Cortex of kidney (tissue), 1 donor: ENCODE measurements around the gene RAI1.

ENCODE experiments used
- DNase-seq: peaks from one replicate; lab custom pipeline; 2025; lab: John Stamatoyannopoulos, UW

The RAI1 gene

DNA sequence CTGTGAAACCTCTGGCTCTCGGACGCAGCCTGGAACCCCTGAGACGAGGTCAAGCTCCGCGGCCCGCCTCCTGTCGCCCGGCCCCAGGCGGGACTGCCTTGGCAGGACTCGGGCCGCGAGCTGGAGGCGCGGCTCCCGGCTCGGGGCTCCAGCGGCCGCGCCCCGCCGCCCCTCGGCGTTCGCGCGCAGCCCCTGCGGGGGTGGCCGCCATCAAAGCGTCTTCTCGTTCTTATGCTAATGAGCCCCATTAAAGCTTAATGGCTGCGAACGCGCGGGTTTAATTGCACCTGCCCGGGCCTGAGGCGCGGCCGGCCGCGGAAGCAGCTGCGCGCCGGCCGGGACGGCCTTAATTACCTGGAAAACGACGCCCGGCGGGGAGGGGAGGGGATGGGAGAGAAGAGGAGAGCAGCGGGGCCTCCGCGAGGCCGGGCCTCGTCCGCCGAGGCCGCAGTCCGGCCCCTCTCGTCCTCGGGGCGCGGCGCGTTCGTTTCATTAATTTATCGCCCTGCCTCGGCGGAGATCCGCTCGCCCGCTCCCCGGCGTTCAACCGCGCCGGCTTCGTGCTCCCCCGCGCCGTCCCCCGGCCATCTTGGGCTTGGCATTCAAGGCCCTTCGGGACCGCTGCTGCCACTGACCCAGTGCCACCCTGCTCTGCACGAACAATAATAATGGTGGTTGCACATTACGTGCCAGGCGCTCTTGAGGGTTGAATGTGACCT is 19.2 kb downstream of the RAI1 start:
- no peak for DNase-seq

DNA sequence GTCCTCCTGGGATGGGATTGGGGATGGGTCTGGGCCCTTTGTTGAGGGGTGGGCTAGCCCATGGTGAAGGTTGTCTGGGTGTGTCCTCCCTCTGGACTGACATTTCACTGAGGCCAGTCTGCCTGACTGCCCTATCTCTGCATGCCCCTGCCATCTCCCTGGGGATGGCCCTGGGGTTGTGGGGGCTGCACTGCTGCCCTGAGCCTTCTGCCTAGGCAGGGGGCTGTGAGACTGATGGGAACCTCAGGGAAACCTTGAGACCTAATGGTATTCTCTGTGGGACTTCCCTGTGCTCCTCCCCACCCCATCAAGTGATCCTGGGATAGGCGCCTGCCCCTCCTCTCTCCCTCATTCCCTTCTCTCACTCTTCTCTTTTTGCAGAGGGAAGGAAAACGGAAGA is 19.9 kb downstream of the RAI1 start:
- DNase-seq, result no peak

DNA sequence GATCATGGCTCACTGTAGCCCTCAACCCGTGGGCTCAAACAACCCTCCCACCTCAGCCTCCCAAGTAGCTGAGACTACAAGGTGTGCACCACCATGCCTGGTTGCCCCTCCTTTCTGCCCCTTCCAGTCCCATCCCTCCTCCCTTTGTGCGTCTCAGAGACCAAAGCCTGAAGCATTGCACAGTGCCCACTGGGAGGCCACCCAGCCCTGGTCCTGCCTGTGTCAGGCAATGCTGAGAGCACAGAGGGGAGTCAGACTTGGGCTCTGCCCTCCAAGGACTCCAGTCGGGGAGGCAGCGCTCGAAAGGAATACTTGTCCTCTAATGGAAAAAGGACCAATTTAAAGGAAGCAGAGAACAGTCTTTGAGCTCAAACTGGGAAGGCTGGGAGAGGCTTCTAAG is 20.4 kb downstream of the RAI1 start:
- no peak for DNase-seq

DNA sequence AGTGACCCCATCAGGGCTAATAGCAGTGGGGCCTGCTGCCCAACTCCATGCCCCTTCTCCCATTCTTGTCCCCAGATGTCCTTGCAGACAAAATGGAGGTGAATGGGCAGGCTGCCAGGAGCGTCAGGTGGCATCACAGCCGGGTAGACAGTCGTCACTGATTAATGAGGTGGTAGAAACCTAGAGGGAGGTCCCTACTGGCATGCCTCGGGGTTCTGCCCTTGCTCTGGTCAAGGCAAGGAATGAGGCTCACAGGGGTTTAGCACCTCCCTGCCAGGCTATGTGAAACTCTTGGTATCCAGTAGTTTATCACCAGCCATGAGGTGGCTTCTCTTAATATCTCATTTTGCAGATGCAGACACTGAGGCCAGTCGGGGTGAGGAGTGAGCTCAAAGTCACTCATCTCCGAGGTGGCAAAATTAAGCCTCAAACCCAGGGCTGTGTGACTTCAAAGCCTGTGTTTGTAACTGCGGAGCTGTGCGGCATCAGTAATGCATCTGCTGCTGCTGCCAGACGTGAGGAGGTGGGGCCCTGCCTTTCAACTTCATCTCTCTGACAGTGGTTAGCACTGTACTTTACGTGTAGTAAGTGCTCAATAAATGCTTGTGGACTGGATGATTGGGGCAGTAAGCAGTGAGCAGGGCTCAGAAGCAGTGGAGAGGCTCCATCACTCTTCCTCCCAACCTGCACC is 21.3 kb downstream of the RAI1 start:
- DNase-seq, result no peak

DNA sequence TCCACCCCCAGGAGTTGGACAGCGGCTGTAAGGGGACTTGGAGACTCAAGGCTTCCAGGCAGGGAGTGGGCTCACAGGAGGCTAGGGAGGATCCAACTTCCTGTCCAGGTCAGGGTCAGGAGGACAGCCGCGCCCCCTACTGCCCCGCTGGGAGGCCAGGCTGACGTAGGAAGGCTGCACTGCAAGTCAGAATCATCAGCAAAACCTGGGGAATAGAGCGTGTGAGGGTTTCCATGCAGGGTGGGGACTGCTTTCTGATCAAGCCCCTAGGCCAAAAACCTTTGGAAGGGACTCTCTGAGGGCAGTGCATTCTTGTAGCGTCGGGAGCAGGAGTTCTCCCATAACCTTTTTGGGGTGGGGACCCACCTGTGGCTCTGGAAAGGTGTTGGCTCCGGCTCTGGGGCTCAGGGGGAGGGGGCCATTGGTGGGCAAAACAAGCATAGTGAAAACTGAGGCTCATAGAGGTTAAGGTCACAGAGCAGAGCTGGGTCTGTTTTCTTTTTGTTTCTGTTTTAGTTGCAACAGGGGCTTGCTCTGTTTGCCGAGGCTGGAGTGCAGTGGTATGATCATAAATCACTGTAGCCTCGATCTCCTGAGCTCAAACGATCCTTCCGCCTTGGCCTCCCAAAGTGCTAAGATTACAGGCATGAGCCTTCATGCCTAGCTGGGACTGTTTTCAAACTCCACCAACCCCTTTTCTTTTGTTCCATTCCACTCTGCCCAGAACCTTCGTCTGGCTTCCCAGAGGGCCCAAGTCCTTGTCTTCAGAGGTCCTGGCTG is 22.1 kb downstream of the RAI1 start:
- DNase-seq, result no peak

DNA sequence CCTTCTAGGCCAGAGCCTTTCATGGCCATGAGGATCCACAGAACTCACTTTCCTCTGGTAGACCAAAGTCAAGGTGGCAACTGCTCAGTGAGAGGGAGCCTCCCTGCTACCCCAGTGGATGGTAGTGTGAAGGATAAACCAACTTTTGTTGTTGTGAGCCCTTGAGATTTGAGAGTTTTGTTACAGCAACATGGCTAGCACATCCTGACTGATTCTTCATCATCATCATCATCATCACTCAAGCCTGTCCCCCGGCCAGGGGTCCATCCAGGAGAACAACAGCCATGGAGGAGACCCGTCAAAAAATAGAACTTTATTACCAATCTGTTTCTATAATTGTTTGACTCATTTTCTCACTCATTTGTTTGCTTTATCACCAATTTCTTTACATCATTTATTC is 23.7 kb downstream of the RAI1 start:
- no peak for DNase-seq

DNA sequence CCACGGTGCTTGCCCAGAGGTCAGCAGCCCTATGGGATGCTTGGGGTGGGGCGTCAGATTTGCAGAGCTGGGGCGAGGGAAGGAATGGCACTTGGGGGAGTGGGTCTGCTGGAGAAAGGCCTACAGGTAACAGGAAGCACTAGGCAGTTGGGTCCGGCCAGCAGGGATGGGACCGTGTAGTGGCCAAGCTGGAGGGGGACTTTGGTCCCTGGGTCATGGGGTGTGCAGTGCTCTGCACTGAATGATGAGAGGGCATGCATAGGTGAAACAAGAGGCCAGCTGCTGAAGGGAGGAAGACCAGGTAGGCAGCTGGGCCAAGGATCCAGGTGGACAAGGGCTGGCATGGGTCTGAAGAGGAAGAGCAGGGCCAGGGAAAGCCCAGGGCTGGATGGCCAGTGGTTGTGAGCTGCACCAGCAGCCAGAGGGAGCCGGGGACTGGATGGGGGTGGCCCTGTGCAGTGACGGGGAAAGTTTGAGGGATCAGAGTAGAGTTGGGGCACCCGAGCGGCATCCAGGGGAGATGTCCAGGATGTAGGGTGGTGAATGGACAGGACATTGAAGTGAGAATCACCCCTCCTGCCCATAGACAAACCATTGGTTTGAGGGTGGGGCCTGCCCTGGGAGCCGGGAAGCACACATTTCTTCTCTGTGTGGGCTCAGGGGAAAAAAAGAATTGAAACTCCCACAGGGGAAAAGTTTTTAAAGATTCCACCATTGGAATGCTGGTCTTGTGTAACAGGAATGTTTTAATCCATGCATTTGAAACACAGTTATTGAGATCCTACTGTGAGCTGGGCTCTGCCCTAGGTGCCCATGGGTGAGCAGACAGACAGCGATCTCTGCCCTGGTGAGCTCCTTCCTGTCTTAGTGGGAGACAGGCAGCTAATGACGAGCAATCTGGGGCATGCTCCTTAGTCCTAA is 25.1 kb downstream of the RAI1 start:
- DNase-seq, result no peak

DNA sequence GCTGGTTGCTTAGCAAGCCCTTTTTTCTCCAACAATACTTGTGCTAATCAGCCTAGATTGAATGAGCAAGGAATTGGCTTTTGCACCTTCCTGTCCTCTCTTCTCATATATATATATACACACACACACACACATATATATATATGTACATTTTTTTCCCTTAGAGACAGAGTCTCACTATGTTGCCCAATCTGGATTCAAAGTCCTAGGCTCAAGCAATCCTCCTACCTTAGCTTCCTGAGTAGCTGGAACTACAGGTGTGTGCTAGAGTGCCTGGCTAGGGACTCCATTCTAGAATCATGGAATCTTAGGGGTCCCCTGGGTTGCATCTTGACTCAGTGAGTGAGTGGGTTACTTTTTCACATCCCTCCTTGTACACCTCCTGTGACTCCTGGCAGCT is 27.0 kb downstream of the RAI1 start:
- DNase-seq, result no peak

DNA sequence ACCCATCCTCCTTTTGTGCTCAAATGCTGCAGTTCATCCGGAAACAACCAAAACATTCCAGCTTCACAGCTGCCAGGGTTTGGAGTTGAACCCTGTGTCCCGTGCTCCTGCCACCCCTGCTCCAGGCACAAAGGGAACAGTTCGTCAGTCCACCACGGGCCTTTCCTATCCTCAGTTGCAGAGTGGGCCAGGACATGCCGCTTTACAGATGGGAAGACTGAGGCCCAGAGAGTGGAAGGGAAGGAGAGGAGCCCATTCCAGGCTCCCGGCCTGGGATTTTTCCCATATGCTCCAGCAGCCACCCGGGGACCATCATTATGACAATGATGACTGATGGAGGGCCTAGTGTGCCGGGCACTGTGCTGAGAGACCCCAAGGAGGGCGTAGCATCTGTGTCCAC is 27.6 kb downstream of the RAI1 start:
- DNase-seq, result no peak

DNA sequence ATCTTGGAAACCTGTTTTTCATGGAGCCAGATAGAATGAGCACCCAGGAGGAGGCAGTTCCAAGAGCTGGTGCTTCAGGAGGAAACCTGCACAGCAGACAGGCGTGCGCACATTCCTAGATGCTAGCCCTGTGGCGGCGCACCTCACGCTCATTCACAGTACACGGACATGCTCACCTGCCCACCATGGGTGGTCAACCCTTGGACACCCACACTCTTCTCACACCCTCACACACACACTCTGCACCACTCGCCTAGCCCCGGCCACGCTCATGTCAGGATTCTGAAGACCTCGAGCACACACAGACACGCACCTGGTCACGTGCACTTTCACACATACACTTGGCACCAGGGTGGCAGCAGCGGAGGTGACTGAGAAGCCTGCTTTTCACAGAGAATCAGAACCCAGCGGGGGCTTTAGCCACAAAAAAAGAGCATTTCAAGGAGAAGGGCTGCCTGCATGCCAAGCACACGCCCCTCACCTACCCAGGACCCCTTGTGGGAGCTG is 28.6 kb downstream of the RAI1 start:
- no peak for DNase-seq

DNA sequence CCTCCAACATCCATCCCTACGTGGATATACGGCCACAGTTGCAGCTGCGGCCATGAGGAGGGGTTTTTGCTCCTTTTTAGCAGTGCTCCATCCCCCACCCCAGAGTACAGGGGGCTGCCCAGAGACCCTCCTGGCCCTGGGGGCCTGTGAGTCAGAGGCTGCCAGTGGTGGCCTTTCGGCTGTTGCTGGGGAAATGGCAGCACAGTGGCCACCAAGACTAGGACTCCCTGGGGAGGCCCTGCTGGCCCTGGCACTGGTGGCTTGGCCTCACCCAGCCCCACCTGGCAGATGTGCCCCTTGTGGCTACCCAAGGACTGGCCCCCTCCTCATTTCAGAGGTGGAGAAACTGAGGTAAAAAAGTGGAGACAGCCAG is 29.1 kb downstream of the RAI1 start:
- DNase-seq, result no peak

DNA sequence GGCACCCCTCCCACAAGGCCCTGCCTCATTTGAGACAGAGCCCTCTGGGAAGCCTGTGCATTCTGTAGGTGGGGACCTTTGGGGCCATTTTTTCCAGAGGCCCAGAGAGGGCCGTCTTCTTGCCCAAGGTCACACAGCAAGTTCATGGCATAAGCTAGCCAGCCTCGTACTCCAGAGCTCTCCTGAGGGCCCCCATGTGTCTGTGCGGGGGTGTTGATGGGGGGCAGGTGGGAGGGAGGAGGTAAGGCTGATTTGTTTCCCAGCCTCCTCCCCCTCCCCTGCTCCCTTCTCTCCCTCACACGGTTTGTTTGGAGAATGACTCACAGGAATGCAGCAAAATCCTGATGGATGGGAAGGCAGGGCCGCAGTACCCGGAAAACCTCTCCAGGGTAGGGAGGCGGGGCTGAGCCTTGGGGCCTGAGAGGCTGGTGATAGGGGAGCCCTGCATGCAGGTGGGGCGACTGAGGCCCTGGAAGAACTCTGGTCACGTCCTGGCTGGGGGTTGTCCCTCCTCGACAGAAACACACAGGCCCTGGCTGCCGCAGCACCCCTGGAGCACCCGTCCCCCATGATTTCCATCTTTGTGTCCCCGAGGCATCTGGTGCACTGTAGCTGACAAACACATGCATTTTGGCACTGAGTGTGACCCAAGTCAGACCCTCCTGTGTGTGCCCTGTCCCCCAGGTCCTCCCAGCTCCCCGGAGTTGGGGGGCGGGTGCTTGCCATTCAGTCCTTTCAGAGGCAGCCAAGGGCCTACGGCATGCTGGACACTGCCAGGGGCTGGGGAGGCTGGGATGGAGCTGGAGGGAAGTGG is 29.7 kb downstream of the RAI1 start:
- no peak for DNase-seq

DNA sequence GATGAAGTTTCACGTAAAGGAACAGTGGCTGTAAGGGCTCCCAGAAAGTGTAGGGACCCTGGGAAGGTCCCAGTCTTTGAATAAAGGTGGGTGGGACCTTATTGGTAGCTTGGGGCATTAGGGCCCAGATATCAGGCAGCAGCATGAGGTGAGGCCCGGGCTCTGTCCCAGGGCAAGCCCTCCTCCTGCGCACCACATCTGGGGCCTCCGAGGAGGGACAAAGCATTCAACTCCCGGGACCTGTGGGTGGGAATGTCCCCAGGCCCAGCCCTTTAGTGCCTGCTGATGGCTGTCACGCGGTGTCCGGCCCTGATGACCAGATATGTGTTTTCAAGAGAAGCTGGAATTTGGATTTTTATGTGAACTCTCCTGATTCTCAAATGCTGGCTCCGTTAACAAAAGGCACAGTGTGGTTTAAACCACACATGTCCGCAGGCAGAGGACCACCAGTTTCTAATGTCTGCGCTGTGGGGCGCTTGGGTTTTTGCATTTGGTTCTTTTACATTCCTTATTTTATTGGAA is 30.4 kb downstream of the RAI1 start:
- no peak for DNase-seq

DNA sequence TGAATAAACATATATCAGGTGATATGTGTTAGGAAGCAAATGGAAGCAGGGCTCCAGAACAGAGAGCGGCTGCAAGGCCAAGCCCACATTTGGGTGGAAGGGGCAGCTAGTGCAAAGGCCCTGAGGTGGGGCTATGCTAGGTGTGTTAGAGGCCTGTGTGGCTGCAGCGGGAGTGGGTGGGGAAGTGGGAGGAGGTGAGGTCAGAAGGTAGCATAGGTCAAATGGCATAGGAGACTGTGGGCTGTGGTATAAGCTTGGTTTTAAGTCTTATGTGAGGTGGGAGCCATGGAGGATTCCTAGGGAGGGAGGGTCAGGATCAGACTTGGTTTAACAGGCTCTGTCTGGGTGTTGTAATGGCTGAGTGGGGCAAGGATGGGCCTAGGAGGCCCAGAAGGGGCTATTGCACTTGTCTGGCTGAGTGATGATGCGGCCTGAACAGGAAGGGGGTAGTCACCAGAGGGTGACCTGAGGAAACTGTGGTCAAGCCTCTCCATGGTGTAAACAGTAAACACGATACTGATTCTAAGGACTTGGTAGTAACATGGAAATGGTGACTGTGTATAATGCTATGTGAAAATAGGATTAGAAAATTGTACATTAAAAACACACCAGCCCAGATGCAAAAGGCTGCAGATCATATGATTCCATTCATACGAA is 31.1 kb downstream of the RAI1 start:
- DNase-seq, result no peak

DNA sequence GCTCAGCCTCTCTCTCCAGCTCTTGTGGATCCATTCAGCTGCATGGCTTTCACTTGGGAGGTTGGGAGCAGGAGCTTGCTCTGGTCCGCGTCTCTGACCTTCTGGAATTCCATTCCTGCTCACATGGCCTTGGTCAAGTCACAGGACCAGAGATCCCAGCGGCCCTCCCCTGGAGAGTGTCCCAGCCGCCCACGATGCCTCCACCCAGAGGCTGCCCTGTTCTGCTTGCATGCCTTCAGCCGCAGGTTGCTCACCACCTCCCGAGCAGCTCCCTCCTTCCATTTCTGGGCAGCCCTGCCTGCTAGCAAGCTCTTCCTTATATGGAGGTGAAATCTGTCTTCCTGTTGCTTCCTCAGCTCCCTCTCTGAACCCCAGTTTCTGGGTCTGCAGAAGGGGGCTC is 32.6 kb downstream of the RAI1 start:
- DNase-seq, result no peak

DNA sequence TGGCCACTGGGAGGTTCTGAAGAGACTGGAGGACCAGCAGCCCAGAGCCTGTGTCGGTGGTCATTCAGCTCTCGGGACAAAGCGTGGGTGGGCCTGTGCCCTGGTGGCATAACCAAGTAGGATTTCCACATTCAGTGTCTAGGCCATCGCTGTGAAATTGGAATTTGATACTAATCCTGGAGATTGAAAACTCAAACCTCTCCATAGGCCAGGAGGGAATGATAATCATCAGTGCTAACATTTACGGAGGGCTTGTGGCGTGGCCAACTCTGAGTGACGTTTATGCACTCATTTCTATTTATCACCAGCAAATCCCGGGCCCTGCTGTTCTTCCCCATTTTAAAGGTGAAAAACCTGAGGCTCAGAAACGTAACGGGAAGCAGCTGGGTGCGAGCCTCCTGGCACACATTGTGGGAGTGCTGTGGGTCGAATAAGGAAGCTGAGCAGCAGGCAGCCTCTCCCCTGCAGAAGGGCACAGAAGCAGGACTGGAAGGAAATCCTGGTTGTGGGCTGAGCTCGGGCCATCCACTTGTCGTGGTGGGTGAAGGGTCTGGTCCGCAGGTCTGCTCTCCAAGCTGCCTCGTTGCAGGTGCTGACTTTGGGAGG is 33.1 kb downstream of the RAI1 start:
- DNase-seq, result no peak

DNA sequence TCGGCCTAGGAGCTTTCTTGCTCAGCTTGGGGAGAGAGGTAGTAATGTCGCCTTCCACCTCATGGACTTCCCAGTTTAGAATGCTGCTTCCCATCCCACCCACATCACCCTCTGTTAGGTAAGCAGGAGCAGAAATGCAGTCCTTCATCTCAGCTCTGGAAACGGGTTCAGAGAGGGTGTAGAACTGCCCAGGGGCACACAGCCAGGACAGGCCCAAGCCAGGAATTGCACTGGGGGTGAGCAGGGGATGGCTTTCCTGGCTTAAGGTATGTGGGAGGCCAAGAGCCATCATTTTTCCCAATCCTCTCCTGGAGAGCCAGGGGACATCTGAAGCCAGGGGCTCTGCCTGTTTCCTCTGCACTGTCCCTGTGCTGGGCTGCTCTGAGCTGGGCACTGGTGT is 33.6 kb downstream of the RAI1 start:
- DNase-seq, result no peak

DNA sequence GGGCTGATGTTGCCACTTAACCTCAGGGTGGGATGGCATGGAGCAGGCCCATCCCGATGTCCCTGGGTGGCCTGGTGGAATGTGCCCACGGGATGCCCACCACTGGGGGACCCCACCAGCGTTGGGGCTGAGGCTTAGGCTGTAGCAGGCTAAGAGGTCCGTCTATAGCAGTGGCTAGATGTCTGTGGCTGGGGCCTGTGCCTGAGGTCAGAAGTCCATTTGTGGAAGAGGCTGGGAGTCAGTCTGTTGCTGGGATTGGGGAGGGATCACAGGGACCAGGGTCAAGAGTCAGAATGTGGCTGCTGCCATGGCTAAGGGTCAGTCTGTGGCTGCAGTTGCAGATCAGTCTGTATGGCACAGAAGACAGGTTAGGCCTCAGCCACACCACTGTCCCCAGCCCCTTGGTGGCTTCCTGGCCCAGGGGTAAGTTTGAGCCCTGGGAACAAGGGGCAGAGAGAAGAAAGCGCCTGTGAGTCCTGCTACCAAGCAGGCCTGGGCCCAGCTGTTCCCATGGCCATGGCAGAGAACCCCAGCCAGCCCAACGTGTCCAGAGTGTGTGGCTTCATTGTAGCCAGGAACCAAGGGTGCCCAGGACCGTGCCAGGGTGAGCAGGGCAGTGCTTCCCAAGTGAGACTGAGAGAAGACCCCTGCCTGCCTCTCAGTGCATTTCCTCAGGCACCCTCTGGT is 35.7 kb downstream of the RAI1 start:
- DNase-seq, result no peak

DNA sequence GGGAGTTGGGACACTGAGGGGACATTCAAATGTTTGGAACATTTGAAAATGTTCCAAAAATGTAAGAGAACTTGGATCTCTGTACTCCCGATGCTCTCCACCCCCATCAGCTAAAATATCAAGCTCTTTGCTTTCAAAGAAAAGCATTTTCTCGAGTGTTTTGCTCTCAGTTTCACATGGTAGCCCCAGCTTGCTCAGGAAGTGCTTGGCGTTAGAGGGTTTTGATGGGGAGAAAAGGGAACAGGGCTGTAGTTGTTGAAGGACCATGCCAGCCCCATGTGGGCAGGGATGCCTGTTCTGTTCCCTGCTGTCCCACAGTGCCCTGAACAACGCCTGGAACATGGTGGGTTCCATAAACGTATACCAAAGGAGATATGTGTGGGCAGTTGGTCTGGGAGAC is 37.0 kb downstream of the RAI1 start:
- DNase-seq, result no peak
